Heart left ventricle (tissue), 13 donors: ENCODE measurements around the gene CAMTA1.

Experiments used
- POLR2A ChIP-seq, 2 donors: fragments of 450-650 bp; IDR thresholded peaks; one replicate each; pipeline ENCODE4 v1.6.1; 2017; ENCODE audit warnings: antibody characterized with exemption in 2 of 2, mild to moderate bottlenecking in 2 of 2, moderate library complexity in 2 of 2
- TF ChIP-seq, protein P1 (sequence below), 12 donors: fragments of 200-600 bp; sonication (generic) in 4 of 12; IDR thresholded peaks; one replicate each; pipeline versions ENCODE4 v1.5.0 to v1.8.0; 2018 to 2022; ENCODE audit warnings: antibody characterized with exemption in 12 of 12, mild to moderate bottlenecking in 5 of 12
- donor health status: ischemic (EF 13 %, LVEDD 7.1; RV severe dilation, severe dysfunction).
- donor health status: DM: no; HTN: yes; CAD: no.
- donor health status: DM: no; HTN: no; CAD: no.
- donor health status: ischemic (EF 25% LVEDD 6.9; RV normal size, moderate dysfunction).
- donor health status: ischemic (EF 25% LVEDD 5.7; RV mildly dilated, moderate dysfunction).
- donor health status: ischemic (EF 35%, LVEDD 5.7; RV mildly dilated, moderate dysfunction).
- donor health status: nonischemic (EF 11% LVEDD 7.7; RV severe dilation, severe dysfunction).
- donor health status: DM: yes; HTN: yes; CAD: no.
- donor health status: PGD.
- donor health status: ischemic (EF 29% LVEDD 5.4; RV normal size, mild dysfunction).
- donor health status: nonischemic (EF 23%, LVEDD 6.1; RV moderate dilation, normal function).

DNA sequence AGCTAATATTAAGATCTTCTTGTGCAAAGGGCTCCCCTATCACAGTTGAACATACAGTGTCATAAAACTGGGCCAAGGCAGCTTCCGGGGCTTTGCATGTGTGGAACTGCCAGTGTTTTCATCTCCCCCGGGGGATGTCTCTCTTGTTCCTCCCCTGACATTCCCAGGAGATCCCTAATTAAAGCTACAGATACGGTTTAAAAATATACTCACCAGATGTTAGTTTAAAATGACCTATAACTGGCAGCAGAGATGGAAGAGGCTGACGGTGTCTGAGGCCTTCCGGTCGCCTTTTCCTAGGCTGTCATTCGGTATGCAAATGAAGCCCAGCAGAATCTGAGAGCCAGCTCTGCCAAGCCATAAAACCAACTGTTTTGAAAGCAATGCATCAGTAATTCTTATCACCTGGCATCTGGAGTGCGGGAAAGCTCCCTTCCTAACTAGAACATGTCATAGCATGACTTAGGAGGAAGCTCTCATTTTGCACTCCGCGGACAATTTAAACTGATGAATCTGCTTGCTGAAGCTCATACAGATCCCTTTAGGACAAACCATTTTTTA lies 549.3 kb downstream of the CAMTA1 start:
- TF ChIP-seq, protein P1, sequence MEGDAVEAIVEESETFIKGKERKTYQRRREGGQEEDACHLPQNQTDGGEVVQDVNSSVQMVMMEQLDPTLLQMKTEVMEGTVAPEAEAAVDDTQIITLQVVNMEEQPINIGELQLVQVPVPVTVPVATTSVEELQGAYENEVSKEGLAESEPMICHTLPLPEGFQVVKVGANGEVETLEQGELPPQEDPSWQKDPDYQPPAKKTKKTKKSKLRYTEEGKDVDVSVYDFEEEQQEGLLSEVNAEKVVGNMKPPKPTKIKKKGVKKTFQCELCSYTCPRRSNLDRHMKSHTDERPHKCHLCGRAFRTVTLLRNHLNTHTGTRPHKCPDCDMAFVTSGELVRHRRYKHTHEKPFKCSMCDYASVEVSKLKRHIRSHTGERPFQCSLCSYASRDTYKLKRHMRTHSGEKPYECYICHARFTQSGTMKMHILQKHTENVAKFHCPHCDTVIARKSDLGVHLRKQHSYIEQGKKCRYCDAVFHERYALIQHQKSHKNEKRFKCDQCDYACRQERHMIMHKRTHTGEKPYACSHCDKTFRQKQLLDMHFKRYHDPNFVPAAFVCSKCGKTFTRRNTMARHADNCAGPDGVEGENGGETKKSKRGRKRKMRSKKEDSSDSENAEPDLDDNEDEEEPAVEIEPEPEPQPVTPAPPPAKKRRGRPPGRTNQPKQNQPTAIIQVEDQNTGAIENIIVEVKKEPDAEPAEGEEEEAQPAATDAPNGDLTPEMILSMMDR (IDR thresholded peaks at IDR 0.05), result no peak
- no peak for TF ChIP-seq POLR2A (IDR thresholded peaks at IDR 0.05)
